ENCODE data around the gene NAIF1.
A peak's percentile ranks its signal among the peaks of the same experiment; 100 is the strongest.
"Not testable (repeated sequence)": the region's sequence is repeated elsewhere in the genome, so short reads cannot be mapped to it uniquely, and the experiment has no call there.

NAIF1 gene

GRCh38 chr9:128066713-128067644, at the start of gene NAIF1:
TSS of gene NAIF1 (minus strand) at chr9:128067320. CDS start at chr9:128067101, 219 bp downstream.
- peak; percentile 97 to 99 for DNase-seq

GRCh38 chr9:128116104-128117083, 49.3 kb upstream of the NAIF1 start:
- DNase-seq = no peak

- no peak for DNase-seq
These were observed 48.3 kb upstream of the NAIF1 start for GRCh38 chr9:128115187-128116103.

GRCh38 chr9:128114326-128115186, 47.4 kb upstream of the NAIF1 start:
- DNase-seq = no peak

GRCh38 chr9:128113526-128114325, 46.6 kb upstream of the NAIF1 start:
- no peak for DNase-seq

- not testable (repeated sequence) for DNase-seq
These were observed 44.6 kb upstream of the NAIF1 start for GRCh38 chr9:128111726-128112125.

GRCh38 chr9:128109050-128109709, 42.1 kb upstream of the NAIF1 start:
- no peak for DNase-seq

GRCh38 chr9:128108269-128109049, 41.3 kb upstream of the NAIF1 start:
- no peak for DNase-seq

- no peak for DNase-seq
These were observed 40.5 kb upstream of the NAIF1 start for GRCh38 chr9:128107468-128108268.

- no peak for DNase-seq
These were observed 39.9 kb upstream of the NAIF1 start for GRCh38 chr9:128106940-128107467.

GRCh38 chr9:128106181-128106939, 39.2 kb upstream of the NAIF1 start:
- no peak for DNase-seq

- no peak for DNase-seq
These were observed 38.5 kb upstream of the NAIF1 start for GRCh38 chr9:128105538-128106175.

- DNase-seq = no peak
These were observed 37.1 kb upstream of the NAIF1 start for GRCh38 chr9:128104171-128104618.

- DNase-seq = no peak
These were observed 36.5 kb upstream of the NAIF1 start for GRCh38 chr9:128103589-128103962.

GRCh38 chr9:128102861-128103588, 35.9 kb upstream of the NAIF1 start:
- no peak for DNase-seq

GRCh38 chr9:128102196-128102595, 35.1 kb upstream of the NAIF1 start:
- DNase-seq = no peak
